HG02938 (cell line): Measurements from ENCODE around the gene ZNF532.
"Not testable (repeated sequence)": the region's sequence is repeated elsewhere in the genome, so short reads cannot be mapped to it uniquely, and the experiment has no call there.

Source experiments
- ATAC-seq: cut with Tn5 transposase; IDR thresholded peaks from one replicate; pipeline ENCODE4 v1.9.1; 2021; ENCODE audit warnings: mild to moderate bottlenecking, moderate library complexity; ENCODE audit not compliant: unreplicated experiment

Gene ZNF532

DNA sequence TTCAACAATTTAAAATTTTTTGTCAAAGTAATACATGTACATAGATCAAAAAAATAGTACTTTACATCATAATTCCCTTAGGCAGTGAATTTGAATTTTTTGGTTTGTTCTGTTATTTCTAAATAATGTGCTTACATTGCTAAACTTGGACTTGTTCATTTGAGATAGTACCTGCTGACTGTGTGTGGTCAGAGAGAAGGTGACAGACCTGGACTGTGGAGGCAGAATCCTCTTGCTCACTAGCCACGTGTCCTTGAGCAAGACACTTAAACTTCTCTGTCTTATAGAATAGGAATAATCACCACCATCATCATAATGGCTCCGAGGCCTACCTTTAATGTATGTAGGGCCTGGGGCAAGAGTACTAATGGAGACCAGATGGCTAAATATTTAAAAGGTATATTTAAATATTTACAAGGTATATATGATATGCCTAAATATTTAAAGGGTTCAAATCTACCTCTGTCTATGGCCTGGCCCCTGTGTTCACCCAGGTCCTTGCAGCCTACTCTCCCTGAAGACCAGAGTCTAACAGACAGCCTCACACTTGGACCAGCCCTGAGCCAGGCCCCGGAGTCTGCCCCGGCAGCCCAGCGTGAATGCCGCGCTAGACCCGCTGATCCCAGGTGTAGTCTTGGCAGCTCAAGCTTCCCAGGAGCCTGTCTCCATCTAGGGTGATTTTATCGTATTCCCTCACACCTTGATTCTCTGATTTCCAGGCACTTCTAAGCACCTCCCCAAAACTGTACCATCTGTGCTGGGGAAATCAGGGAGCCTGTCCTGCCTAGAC is 33.5 kb downstream of the ZNF532 start:
- no peak for ATAC-seq

DNA sequence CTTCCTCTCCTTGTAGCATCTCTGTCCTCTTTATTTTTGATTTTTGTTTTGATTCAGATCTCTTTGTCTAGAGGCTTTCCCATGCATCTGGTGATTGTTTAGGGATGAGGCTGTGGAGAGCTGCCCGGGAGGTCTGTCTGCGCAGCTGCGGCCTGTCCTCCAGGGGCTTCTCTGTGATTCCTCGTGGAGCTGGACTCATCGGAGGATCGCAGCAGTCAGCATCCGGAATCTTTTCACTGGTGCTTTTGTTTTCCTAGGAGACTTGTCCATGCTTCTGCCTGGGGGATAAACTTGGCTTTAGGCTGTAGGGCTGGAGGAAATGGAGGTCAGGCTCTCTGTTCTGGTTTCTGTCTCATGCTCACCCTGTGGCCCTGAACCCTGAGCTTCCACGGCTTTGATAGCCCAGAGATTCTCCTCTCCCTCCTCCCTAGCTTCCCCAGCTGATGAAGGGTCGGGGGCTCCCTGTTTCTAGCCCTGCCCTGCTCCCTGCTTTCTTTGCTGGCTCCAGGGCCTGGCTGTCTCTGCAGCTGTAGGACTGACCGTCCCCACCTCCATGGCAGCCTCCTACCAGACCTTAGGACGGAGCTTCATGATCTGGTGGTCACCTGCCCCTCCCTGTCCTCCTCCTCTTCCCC is 35.5 kb downstream of the ZNF532 start:
- ATAC-seq, result no peak

DNA sequence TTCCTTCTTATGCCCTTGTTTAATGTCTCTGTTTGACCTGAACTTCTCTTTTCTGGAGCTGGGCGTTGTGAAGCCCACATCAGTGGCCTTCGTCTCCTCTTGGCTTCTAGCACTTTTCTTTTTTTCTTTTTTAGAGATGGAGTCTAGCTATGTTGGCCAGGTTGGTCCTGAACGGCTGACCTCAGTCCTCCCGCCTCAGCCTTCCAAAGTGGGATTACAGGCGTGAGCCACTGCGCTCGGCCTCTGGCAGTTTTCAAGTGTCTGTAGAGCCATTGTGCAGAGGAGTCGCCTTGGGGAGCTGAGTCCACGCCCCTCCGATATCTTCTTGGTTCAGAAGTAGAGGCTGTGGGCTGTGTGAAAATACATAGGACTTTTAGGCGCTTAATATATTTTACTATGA is 36.5 kb downstream of the ZNF532 start:
- ATAC-seq, result no peak

GRCh38 chr18:58901783-58902182 is 37.1 kb downstream of the ZNF532 start:
- ATAC-seq, result no peak

DNA sequence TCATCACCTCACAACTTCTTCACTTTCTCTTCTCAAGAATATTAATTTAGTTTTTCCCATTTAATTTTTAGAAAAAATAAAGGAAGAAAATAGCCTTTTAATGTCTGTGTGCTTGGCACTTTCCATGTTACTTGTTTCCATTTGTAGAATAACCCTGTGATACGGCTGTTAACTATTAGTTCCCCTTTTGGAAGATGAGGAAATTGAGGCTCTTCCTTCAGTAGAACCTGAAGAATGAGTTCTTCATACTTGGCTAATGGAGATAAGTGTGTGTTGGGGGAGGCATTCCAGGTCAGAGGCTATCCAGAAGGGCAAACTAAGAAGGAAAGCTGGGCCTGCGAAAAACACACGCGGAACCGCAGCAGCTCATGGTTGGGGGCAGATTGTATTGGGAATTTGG is 38.3 kb downstream of the ZNF532 start:
- no peak for ATAC-seq

DNA sequence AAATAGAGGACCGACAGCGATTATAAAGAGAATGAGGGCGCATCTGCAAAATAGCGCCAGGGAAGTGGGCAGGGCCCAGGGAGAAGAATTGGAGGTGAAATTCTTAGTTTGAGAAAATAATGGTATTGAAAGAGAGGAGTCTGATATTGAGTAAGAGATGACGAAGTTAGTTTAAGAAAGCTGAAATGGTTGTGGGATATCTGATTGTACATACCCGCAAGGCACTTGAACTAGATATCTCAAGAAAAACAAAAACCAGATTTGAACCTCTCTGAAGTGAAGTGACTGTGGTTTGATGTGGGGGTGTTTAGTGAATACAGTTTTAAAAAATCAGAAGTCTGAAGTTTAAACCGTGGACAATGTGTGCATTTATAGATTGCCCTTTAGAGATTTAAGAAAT is 38.9 kb downstream of the ZNF532 start:
- no peak for ATAC-seq

GRCh38 chr18:58905777-58906428 is 41.2 kb downstream of the ZNF532 start:
- no peak for ATAC-seq

- ATAC-seq, result no peak
Observed at GRCh38 chr18:58908006-58908405, 43.3 kb downstream of the ZNF532 start.

DNA sequence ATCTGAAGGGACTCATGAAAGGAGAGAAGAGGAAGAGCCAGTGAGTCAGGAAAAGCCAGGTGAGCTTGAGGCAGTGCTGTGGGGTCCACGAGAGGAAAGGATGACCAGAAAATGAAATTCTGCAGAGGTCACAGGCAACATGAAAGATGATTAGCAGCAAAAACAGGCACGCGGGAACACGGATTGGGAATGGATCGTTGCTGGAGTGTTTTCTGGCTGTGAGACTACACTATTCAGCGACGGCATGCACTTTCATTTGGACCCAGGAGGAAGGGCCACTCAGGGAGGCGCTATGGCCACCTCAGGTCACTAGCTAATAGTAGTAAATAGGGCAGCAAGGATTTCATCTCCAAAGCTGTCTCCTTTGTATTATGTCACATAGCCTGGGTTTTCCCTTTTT is 44.8 kb downstream of the ZNF532 start:
- ATAC-seq, result no peak

- ATAC-seq, result no peak
Observed at GRCh38 chr18:58911241-58911640, 46.6 kb downstream of the ZNF532 start.

- ATAC-seq, result no peak
Observed at GRCh38 chr18:58911766-58912165, 47.1 kb downstream of the ZNF532 start.

GRCh38 chr18:58915006-58915799 is 50.5 kb downstream of the ZNF532 start:
- no peak for ATAC-seq

DNA sequence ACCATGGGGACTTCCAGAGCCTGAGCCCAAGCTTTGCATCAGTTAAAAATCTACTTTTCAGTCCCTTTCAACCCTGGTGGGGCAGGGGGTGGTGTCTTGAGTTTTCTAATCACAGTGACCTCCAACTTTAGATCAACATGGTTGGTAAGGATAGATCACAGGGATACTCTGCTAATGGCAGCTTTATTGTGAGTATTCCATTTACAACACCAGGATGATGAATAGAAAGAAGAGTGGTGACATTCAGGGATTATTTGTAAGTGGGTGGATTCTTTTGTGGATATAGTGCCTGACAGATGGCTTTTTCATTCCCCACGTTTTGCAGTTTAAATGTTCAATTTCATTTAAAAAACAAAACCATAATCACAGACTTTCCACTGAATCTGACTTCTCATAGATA is 51.3 kb downstream of the ZNF532 start:
- ATAC-seq, result no peak

GRCh38 chr18:58919934-58920333 is 55.3 kb downstream of the ZNF532 start:
- not testable (repeated sequence) for ATAC-seq

DNA sequence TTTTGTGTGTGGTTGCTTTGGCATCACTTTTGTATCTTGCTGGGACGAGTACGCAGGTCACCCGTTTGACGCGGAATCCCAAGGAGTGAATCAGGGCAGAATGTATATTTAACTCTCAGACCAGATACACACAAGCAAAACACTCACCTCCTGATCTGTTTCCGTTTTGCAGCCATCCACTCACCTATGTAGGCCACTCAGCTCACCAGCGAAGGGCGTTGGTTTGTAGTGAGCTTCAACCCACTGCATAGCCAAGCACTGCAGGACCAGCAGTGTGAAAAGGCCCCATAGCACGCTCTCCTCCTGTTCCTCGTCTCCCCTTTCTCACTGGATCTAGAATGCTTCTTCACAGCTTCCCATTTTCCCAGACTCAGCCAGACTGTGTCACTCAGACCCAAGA is 58.3 kb downstream of the ZNF532 start:
- ATAC-seq, result no peak

DNA sequence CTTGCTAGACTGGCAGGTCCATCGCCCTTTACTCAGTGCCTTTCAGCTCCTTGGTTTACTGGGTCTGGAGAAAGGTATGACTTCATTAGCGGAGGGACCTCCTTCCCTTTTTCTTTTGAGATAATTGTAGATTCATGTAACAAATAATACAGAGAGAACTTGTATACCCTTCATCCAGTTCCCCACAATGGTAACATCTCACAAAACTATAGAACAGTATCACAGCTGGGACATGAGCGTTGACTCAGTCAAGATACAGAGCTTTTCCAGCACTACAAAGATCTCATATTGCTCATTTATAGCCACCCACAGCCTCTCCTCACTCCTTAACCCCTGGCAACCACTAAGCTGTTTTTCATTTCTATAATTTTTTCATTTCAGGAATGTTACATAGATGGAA is 59.8 kb downstream of the ZNF532 start:
- ATAC-seq, result no peak

DNA sequence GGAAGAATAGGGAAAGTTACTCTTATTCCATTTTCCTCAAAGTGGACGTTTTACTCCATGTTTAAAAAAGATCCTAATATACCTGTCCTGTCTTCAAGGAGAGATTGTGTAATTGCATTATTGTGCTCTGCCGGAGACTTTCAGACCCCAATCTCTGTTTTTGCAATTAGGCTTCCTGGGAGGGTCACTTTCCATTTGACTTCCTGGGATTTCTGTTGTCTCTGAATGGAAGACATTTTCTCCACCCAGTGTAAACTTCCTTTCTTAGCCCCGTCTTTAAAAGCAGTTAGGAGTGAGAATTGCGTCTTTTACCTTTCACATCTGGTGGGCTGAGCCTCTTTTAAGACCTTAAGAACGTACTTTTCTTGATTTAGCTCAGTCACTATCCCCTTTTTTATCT is 63.0 kb downstream of the ZNF532 start:
- ATAC-seq, result no peak

- no peak for ATAC-seq
Observed at GRCh38 chr18:58928386-58928785, 63.7 kb downstream of the ZNF532 start.

DNA sequence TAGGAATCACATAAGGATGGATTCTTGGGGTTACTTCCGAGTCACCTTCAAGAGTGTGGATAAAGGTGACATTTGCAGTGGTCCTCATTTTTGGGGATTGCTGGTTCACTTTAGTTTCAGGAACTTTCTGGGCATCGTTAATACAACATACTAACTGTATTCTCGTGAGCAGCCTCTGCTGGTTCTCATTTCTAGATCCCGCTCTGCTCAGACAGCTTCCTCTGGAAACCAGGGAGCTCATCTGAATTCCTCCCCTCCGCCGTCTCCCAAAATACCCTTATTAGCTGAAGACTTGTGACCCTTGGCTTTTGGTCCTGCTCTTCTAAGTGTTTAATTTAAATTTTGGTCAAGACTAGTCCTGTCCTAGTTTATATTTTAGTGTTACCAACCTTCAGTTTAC is 64.5 kb downstream of the ZNF532 start:
- no peak for ATAC-seq

DNA sequence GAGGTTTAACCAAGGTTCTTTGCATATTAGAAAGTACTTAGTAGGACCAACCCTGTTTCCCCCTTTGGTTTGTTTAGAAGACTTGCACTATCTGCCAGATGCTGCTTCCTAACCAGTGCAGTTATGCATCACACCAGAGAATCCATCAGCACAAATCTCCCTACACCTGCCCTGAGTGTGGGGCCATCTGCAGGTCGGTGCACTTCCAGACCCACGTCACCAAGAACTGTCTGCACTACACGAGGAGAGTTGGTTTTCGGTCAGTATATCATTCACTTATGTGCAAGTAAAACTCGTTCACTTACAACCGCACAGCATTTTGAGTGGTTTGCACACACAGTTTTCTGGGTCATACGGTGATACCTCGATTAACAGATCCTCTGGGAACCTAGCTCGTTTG is 69.7 kb downstream of the ZNF532 start:
- no peak for ATAC-seq

GRCh38 chr18:58934933-58935577 is 70.4 kb downstream of the ZNF532 start:
- no peak for ATAC-seq
